Measurements from ENCODE around the gene BABAM2. TPM values are rescaled to one million over a fixed set of nuclear protein-coding genes. Genes with fewer than 3 reads are reported as not detected.

BABAM2 gene
- total RNA-seq, 2 donors from 2014 or later = 36.4 to 40.9 TPM

DNA sequence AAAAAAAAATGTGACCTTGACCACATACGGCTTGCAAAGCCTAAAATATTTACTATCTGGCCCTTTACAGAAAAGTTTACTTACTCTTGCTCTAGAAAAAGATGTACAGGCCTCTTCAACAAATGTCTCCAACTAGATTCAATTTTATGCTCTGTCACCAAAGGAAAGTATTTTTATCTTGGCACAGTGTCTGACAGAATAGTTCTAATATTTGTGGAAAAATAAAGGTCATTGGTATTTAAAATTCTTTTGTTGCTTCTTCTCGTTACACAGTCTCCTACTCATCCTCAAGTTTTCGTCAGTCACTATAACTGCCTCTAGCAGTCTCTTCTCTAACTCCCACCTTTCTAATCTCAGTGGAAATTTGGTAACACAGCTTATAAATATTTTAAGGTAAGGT, 1.7 kb upstream of the BABAM2 start:
- no peak overlapping the region for H3K4me3 Mint-ChIP-seq
- H3K27ac Mint-ChIP-seq = no peak overlapping the region
- no peak overlapping the region for H3K9ac ChIP-seq (ENCODE audit: extremely low read depth, low read length, poor library complexity, severe bottlenecking)
- 80 to 90% methylated on average over 1 to 3 of the region's 3 CpGs for WGBS, 2 experiments (ENCODE audit: insufficient coverage in 1 of 2, insufficient read length in 1 of 2)
- H3K36me3 Mint-ChIP-seq (ENCODE audit: low read depth) = no peaks in the 10 kb centered on the region
- H3K4me1 ChIP-seq (ENCODE audit: control insufficient read depth, insufficient read depth, low read length) = no peaks in the 10 kb centered on the region
- no peaks in the 10 kb centered on the region for H3K9me3 ChIP-seq (ENCODE audit: control insufficient read depth, low read length)
- no peaks in the 10 kb centered on the region for H3K36me3 ChIP-seq (ENCODE audit: control insufficient read depth, insufficient read depth, low read length)
- H3K9me3 Mint-ChIP-seq = no peaks in the 10 kb centered on the region
- H3K4me3 ChIP-seq (ENCODE audit: low read length) = peak overlapping the region; percentile 94
- no peak overlapping the region for H3K27ac ChIP-seq (ENCODE audit: low read depth, low read length)
- no peaks in the 10 kb centered on the region for H3K27me3 Mint-ChIP-seq (ENCODE audit: insufficient read depth)
- no peaks in the 10 kb centered on the region for H3K27me3 ChIP-seq (ENCODE audit: control insufficient read depth, insufficient read depth, low read length, poor library complexity, severe bottlenecking)
- H3K4me1 Mint-ChIP-seq = peaks cover 5% of the 10 kb centered on the region
- TF ChIP-seq, protein P1, sequence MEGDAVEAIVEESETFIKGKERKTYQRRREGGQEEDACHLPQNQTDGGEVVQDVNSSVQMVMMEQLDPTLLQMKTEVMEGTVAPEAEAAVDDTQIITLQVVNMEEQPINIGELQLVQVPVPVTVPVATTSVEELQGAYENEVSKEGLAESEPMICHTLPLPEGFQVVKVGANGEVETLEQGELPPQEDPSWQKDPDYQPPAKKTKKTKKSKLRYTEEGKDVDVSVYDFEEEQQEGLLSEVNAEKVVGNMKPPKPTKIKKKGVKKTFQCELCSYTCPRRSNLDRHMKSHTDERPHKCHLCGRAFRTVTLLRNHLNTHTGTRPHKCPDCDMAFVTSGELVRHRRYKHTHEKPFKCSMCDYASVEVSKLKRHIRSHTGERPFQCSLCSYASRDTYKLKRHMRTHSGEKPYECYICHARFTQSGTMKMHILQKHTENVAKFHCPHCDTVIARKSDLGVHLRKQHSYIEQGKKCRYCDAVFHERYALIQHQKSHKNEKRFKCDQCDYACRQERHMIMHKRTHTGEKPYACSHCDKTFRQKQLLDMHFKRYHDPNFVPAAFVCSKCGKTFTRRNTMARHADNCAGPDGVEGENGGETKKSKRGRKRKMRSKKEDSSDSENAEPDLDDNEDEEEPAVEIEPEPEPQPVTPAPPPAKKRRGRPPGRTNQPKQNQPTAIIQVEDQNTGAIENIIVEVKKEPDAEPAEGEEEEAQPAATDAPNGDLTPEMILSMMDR (conservative IDR thresholded peaks at IDR 0.05) = no peak
- DNase-seq = no peak

DNA sequence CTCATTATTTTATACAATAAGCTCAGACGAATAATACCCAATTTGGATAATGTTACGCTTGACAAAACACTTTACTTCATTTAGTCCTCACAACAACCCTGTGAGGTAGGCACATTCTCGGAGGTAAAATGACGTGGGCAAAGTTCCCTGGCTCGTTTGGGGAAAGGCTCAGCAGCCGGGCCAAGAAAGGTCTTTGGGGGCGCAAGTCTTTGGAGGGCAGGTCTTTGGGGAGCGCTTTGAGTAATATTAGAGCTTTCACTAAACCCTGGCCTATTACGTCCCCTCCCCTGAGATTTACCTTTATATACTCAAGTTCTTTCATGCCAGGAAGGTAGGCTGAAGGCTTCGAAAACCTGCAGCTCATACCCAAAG, 769 bp upstream of the BABAM2 start:
- Histone ChIP-seq H3K4me3 (ENCODE audit: low read length) (peak overlapping the region; percentile 94), H3K9me3 (ENCODE audit: control insufficient read depth, low read length) (no peaks in the 10 kb centered on the region), H3K36me3 (ENCODE audit: control insufficient read depth, insufficient read depth, low read length) (no peaks in the 10 kb centered on the region), H3K4me1 (ENCODE audit: control insufficient read depth, insufficient read depth, low read length) (no peaks in the 10 kb centered on the region), H3K27ac (ENCODE audit: low read depth, low read length) (no peak overlapping the region), H3K9ac (ENCODE audit: extremely low read depth, low read length, poor library complexity, severe bottlenecking) (peak overlapping the region; percentile 69), H3K27me3 (ENCODE audit: control insufficient read depth, insufficient read depth, low read length, poor library complexity, severe bottlenecking) (no peaks in the 10 kb centered on the region)
- no peaks in the 10 kb centered on the region for H3K27me3 Mint-ChIP-seq (ENCODE audit: insufficient read depth)
- TF ChIP-seq, protein P1 (conservative IDR thresholded peaks at IDR 0.05) = no peak
- peaks cover 5% of the 10 kb centered on the region for H3K4me1 Mint-ChIP-seq
- no peaks in the 10 kb centered on the region for H3K9me3 Mint-ChIP-seq
- no peaks in the 10 kb centered on the region for H3K36me3 Mint-ChIP-seq (ENCODE audit: low read depth)
- 0 to 19% methylated on average over 2 to 10 of the region's 10 CpGs for WGBS, 2 experiments (ENCODE audit: insufficient coverage in 1 of 2, insufficient read length in 1 of 2)
- H3K27ac Mint-ChIP-seq = peak overlapping the region; percentile 99
- no peak for DNase-seq
- peak overlapping the region; percentile 98 for H3K4me3 Mint-ChIP-seq

DNA sequence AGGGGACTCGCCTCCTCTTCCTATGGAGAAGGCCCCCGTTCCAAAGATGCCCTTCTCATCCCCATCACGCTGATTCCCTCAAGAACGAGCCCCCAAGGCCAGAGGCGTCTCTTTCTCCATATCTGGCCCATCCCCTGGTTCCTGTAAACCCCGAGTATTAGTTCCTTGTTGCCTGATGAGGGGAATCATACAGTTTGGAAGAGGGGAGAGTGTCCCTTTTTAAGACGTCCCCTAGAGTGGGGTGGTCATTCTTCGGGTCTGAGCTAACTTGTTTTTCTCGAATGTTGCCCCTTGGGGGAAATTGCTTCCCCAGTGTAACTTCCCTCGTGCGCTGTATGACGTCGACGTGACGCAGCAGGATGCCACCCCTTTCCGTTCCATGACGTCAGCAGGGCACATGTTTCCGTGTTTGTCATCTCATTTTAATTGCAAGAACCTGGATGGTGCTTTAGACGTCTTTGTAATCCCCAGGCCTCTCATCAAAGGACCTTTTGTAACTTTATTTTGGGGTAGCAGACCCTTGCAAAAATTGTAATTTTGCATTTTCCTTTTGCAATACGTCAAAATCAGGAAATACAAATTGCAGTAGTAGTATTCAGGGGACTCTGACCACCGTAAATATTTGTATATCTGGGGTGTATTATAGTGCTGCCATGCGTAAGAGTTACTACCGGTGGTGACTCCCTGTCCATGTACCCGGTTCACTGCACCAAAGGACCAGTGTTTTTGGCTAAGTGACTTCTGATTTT, 569 bp downstream of the BABAM2 start:
- peak overlapping the region; percentile 98 for H3K4me3 Mint-ChIP-seq
- no peaks in the 10 kb centered on the region for H3K27me3 Mint-ChIP-seq (ENCODE audit: insufficient read depth)
- peak overlapping the region; percentile 94 for H3K4me3 ChIP-seq (ENCODE audit: low read length)
- H3K27me3 ChIP-seq (ENCODE audit: control insufficient read depth, insufficient read depth, low read length, poor library complexity, severe bottlenecking) = no peaks in the 10 kb centered on the region
- H3K4me1 Mint-ChIP-seq = peaks cover 5% of the 10 kb centered on the region
- H3K4me1 ChIP-seq (ENCODE audit: control insufficient read depth, insufficient read depth, low read length) = no peaks in the 10 kb centered on the region
- DNase-seq = no peak
- H3K9me3 ChIP-seq (ENCODE audit: control insufficient read depth, low read length) = no peaks in the 10 kb centered on the region
- H3K9me3 Mint-ChIP-seq = no peaks in the 10 kb centered on the region
- TF ChIP-seq, protein P1 (conservative IDR thresholded peaks at IDR 0.05) = no peak
- H3K27ac ChIP-seq (ENCODE audit: low read depth, low read length) = peak overlapping the region; percentile 59
- peak overlapping the region; percentile 96 for H3K27ac Mint-ChIP-seq
- H3K36me3 Mint-ChIP-seq (ENCODE audit: low read depth) = peaks cover 2% of the 10 kb centered on the region
- WGBS, 2 experiments (ENCODE audit: insufficient coverage in 1 of 2, insufficient read length in 1 of 2) = 26 to 31% methylated on average over 5 to 24 of the region's 24 CpGs
- no peaks in the 10 kb centered on the region for H3K36me3 ChIP-seq (ENCODE audit: control insufficient read depth, insufficient read depth, low read length)
- peak overlapping the region; percentile 35 for H3K9ac ChIP-seq (ENCODE audit: extremely low read depth, low read length, poor library complexity, severe bottlenecking)

Measured in endodermal cell (in vitro differentiated cells).